GM21423 (cell line): ENCODE measurements around the gene CHRNB1.

ENCODE experiments used
- ATAC-seq: cut with Tn5 transposase; IDR thresholded peaks from one replicate; pipeline ENCODE4 v1.9.1; 2021; ENCODE audit warnings: mild to moderate bottlenecking, moderate library complexity; ENCODE audit not compliant: unreplicated experiment

CHRNB1 gene

DNA sequence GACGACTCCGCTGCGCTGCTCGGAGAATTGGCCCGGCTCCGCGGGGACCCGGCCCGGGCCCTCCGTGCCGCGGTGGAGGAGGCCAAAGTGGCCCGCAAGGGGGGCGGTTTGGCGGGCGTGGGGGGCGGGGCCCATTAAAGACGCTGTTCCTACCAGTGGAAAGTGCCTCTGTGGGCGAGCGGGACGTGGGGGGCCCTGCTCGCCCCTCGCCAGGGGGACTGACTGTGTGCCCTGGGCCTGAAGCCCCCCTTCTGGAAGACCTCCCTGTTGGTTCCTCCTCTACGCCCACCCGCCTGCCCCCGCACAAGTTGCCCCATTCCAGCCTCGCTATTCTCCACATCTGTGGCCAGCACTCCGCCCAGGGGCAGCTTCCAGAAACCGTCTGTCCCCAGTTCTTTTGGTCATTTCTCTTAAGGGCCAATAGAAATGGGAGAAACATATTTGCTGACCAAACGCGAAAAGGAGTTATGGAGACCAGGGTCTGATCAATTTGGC lies 7.4 kb upstream of the CHRNB1 start:
- no peak for ATAC-seq

DNA sequence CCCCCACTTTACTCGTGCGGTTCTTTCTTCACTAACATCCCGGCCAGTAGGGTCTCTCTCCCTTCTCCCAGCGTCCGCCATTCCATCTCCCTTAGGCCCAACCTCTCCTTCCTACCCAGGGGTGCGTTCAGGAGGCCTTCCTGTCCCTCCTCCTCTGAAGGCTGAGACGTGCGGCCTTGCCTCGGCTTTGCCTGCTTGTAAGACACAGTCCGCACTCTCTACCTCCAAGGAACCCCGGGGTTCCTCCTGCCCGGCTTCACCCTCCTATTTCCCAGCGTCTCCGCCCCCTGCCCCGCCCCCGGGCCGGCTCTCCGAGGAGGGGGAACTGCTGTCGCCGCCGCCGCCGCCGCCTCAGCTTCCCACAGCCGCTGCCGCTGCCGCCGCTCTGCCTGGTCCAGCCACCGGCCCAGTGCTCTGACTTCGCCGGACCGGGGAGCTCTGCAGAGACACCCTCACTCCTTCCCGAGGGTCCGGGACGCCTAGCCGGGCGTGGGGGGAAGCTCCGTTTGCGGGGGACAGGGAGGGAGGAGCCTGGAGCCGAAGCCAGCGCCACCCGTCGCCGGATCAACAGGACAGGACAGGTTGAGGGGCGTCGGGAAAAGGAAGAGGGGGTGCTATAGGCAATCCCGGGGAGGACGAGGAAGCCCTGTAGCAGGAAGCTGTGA lies 6.8 kb upstream of the CHRNB1 start:
- ATAC-seq = no peak

DNA sequence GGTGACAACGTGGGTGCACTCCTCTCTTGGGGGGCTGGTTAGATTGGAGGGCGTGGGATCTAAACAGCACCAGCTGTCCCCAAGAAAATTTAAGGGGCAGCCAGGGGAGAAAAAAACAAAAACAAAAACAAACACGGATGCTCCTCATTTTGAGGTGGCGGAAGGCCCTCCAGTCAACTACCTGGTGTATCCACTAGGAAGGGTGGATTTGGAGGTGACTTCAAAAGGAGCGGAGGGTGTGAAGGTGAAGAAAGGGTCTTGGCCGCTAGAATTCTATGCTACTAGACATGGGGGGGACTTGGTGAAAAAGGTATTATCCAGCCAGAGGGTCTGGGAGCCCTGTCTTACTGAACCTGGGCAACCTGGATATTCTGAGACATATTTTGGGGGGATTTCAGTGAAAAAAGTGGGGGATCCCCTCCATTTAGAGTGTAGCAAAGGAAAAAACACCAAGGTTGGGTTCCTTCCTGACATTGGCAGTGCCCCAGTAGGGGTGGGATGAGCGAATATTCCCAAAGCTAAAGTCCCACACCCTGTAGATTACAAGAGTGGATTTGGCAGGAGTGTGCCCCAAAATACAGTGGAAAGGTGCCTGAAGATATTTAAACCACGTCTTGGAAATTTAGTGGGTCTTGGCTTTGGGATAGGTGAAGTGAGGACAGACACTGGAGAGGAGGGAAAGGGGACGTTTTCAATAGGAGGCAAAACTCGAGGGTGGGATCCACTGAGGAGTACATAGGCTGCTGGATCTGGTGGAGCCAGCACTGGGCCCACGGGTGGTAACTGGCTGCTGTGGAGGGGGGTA lies 6.0 kb upstream of the CHRNB1 start:
- ATAC-seq = no peak

DNA sequence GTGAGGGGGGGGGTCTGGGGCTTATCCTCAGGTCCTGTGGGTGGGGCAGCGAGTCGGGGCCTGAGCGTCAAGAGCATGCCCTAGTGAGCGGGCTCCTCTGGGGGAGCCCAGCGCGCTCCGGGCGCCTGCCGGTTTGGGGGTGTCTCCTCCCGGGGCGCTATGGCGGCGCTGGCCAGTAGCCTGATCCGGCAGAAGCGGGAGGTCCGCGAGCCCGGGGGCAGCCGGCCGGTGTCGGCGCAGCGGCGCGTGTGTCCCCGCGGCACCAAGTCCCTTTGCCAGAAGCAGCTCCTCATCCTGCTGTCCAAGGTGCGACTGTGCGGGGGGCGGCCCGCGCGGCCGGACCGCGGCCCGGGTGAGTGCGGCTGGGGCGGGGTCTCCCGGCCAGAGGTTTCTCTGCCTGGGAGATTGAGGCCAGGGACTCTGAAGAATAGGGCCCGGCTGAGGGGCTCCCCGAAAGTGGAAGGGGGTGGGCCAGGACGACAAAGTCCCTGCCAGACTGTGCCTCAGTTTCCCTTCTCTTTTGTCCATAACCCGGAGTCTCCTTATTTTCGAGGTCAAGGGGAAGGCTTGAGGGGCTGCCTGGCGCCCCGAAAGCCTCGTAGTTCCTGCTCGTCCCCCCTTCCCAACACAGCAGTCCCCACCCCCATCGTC lies 5.3 kb upstream of the CHRNB1 start, which contains the start of gene FGF11:
Gene FGF11, plus strand, starts transcription at position 51 of the 651 bp plus-strand sequence. Its CDS starts 109 bp downstream, at position 160.
- ATAC-seq = no peak

DNA sequence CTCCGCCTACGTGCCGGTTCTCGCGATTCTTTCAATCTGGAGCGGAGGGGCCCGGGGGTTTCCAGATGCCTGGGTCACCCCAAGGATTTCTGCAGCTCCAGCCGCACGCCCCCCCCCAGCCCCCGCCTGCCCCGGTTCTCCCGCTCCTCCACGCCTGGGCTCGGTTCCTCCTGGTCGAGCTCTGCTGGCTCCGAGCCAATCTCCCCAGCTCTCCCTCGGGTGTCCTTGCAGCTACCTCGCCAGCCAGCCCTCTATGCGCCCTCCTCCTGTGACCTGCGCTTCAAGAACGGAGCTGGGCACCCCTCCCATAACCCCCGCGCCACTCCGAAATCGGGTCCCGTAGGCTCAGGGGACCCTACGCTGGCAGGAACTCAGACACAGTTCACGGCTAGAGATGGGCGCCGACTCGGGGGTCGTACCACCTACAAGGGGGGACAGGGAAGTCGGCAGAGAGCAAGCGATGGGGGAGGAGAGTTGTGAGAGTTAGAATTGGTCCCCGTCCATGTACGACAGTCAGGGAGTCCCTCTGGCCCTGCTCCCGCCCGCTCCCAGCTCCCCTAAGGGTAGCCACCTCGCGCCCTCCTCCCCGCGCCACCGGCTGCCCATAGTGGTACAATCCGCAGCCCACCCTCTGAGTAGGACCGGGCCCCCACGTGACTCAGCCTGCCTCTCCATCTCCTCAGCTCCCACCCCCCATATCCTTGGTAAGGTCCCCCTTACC lies 4.6 kb upstream of the CHRNB1 start:
- ATAC-seq = no peak

DNA sequence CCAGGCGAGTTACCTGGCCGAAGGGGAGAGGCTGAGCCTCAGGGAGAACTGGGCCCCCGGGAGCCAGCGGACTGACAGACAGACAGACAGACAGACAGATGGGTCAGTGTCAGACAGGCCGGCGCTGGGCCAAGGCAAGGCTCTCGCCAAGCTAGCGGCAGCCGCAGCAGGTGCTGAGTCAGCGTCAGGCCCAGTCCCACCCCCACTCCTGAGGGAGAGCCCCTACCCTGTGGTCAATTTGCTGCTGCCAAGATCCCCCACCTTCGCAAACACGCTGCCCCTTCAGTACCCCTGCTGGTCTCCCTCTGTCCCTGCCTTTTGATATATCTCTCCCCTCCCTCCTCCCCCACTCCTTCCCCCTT lies 4.0 kb upstream of the CHRNB1 start:
- no peak for ATAC-seq

DNA sequence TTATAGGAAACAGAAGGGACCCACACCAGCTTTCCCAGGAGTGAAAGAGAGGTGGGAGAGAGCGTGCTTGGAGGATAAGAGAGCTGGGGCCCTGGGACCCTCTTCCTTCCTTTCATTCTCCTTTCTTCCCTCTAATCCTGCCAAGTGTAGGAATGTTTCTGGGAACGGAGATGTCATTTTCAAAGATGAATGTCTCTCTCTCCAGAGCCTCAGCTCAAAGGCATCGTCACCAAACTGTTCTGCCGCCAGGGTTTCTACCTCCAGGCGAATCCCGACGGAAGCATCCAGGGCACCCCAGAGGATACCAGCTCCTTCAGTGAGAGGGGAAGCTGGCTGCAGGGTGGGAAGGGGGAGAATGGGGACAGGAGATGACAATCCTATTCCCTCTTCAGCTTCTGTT lies 3.6 kb upstream of the CHRNB1 start:
- no peak for ATAC-seq

DNA sequence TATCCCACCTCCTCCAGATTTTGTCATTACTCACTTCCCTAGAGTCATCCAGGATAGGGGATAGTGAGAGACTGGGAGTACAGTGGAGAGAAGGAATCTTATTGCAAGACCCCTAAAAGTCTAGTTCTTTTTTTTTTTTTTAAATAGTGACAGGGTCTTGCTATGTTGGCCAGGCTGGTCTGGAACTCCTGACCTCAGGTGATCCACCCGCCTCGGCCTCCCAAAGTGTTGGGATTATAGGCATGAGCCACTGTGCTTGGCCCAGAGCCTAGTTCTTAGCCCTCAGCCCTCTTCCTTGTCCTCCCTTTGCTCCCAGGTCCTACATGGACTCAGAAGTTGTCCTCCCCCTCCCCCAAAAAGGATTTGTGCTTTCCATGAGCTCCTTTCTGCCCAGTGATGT lies 2.7 kb upstream of the CHRNB1 start:
- no peak for ATAC-seq

DNA sequence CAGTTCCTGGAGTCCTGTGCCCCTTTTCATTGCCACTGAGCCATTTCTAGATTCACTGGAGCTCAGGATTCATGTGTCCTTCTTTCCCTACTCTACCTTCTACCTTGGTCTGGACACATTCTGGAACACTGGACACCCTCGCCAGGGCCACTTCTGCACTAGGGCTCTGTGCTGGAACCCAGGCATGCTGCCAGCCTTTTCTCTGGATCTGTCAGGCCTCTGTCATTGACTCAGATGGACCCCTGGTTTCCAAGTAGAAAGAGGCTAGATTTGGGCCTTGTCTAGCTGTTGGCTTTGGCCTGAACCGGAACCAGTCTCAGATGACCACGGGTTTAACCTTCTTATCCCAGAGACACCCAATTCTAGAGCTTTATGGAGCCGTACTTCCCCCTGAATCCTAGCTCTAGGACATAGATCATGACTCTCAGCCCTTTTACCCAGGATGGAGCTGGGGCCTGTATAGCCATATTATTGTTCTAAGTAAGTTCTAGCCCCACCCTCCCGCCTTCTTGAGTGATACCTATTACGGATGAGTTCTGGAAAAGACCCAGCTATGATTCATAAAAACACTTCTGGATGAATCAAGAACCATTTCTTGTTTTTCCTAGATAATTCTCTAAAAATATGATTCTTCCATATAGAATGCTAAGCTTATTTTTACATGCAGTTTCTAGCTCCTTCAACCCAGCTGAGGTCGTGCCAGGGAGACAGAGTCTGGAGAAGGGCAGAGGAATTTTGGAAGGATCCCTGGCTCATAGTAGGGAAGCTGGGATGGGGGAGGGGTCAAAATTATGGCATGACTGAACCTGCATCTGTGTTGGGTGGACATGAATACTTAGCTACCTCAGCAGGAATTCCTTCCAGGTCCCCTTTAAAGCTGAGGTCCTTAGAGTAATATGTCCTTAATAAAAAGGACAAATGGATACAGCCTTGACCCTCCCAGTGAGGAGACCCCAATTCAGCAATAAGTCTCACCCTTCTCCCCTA lies 1.1 kb upstream of the CHRNB1 start:
- no peak for ATAC-seq

DNA sequence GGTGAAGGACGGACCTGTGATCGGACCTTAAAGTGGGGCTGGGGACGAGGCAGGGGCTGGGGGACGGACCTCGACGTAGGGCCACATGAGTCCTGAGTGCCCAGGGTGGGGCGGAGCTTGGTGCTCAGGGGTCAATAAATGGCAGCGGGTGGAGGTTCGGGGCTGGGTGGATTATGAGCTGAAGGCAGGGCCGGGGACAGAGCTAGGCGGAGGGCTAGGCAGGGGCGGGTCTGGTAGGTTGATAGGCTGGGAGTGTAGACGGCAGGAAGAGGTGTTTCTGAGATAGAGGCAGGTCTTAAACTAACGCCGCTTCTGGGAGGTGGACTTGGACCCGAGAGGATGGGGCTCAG lies 733 bp downstream of the CHRNB1 start:
- no peak for ATAC-seq

DNA sequence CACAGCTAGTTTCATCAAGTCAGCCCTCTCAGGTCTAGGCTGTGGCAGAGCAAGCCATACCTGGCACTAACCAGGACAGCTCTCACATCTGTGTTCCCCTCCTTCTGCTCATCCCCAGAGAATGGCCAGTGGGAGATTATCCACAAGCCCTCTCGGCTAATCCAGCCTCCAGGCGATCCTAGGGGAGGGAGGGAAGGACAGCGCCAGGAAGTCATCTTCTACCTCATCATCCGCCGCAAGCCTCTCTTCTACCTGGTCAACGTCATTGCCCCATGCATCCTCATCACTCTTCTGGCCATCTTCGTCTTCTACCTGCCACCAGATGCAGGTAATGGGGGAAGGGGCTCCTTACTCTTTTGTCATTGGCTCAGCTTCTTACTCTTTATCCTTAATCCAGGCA lies 3.6 kb downstream of the CHRNB1 start:
- no peak for ATAC-seq

DNA sequence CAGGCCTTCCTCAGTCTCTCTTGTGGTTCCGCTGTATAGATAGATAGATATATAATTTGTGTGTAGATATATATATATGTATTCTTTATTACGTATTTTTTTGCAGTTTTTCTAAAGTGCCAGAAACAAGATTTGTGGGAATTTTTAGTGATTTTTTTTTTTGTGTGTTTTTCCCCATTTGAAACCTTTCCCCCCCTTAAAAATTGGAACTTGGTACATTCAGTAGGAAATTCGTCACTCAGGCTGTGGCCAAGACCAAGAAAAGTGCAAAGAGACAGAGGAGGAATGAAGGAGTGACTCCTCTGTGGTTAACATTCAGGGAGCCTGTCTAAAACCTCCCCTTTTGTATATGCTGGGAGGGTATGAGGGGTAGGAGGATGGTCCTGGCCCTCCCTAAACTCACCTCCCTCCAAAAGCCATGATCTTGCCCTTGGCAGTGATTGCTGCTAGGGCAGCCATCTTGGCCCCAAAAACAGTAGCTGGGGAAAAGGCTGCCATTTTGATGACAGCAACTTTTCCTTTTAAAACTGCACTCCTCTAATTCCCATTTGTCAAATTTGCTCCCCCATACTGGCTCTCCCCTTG lies 15.2 kb downstream of the CHRNB1 start:
- ATAC-seq = no peak

DNA sequence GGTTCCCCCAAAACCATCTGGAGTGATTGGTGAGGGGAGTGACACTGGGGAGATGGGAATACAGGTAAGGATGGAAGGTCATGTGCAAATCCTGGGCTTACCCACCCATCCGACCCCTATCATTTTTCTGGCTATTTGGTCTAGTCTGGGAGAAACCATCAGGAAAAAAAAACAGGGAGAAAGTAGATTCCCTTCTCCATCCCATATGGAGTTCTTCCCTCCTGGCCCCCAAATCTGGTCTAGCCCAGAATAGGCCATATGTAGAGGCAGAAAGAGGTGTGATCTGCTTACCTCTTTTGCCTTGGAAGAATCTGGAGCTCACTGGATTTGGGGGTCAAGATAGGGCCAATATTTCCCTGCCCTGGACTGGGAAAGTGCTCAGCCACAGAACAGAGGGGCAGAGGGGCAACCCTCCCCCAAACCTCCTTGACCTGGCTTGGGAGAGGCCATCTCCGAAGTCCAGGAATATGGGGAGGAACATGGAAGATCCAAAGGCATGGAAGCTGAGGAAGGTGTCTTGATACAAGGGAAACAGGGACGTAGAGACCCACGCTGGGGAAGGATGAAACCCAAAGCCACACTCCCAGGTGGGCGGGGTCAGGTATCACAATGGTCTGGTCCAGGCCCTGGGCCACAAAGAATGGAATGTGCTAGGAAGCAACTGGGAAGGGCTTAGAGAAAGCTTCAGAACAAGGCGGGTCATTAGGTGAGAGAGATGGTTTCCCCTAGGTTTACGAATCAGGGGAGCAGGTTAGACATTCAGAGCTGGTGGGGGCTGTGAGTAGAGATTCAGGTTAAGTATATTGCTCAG lies 16.2 kb downstream of the CHRNB1 start:
- ATAC-seq = no peak

DNA sequence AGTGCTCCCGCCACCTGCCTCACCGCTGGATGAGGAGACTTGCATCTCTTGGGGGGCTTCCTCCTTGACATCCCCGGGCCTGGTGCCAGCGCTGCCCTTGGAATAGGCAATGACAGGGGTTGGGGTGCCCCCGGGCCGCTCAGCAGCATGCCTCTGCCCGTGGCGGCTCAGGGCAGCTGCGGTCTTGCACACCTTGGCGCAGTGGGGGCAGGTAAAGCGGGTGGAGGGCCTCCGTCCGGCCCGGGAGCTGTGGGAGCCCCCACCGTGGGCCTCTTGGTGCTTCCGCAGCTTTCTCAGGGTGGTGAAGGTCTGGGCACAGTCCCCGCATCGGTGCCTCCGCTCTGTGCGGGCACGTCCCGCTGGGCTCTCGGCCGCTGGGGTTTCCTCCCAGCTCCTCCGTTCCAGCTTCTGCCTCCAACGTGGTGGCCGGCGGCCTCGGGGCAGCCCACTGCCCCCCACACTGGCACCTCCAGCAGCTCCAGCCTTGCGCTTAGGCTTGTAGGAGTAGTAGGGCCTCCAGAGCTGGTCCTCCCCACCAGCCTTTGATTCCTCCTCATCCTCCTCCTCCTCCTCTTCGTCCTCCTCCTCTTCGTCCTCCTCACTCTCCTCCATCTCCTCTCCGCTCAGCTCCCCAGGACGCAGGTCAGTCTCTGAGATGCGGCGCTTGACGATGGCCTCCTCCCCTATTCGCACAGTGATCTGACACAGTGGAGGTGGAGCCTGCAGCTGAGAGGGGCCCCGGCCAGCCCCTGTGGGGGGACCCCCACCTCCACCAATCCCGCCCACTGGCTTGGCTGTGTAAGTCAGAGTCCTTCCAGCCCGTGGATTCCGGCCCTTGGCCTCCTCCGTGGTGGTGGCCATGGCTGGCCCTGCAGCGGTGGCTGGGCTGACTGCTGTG lies 17.9 kb downstream of the CHRNB1 start:
- no peak for ATAC-seq

DNA sequence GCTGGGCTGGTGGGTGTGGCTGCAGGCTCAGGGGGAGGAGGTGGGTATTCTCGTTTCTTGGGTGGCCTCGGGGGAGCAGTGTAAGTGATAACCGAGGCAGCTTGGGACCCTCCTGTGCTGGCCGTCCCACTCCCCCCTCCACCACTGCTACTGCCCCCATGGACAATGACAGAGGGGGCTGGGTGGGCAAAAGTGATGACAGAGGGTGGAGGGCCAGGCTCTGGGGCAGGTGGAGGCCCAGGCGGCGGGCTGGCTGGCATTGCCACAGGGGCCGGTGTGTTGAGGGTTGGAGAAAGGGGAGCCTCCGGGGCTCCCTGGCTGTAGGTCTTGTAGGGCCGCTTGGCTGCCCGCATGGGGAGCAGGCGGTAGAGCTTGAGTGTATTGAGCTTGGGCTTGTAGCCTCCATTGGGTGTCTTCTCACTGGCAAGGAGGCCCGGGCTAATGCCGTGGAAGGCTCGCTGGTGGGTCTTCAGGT lies 18.5 kb downstream of the CHRNB1 start:
- ATAC-seq = no peak

DNA sequence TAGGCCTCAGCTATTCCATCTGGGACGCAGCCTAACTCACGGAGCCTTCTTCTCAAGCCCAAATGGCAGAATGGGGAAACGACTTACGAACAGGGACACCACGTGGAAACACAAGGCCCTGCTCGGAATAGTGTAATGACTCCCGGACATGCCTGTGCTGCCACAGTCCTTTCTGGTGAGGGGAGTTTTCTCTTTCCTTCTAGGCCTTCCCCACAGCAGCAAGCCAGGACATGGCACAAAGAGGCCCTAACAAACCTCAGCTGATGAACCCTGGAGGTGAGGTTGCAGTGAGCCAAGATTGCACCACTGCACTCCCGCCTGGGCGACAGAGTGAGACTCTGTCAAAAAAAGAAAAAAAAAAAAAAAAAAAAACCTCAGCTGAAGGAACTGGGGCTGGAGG lies 19.2 kb downstream of the CHRNB1 start:
- ATAC-seq = no peak

DNA sequence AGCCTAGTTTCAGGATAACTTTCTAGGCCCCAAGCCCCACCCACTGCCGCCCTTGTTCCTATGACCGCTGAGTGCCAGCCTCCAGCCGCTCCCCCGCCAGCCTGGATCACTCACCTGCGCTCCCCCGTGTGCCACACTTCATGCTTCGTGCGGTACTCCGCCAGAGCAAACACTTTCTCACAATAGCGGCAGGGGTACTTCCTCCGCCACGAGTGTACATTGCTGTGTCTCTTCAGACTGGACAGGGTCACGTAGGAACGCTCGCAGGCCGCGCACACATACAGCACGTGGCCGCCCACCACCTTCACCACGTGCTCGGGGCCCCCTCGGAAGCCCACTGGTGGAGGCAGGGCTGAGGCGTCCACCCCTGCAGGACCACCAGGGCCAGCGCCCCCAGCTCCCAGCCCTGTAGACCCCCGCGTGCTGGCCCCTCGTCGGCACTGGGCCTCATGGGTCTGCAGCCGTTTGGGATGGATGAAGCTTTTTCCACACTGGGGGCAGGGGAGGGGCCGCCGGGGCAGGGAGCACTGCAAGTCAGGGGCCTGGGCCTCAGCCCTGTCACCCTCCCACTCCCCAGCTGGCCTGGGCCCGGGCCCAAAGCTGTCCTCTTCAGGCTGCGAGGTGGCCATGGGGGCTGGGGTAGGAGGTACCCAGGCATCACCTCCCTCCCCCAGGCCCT lies 20.9 kb downstream of the CHRNB1 start:
- ATAC-seq = no peak
